ENCODE data around the gene MTHFD1L. TPM values are rescaled to one million over a fixed set of nuclear protein-coding genes. Genes with fewer than 3 reads are reported as not detected.
"Not testable (repeated sequence)": the region's sequence is repeated elsewhere in the genome, so short reads cannot be mapped to it uniquely, and the experiment has no call there.

The MTHFD1L gene
- total and polyA plus RNA-seq, 11 donors = 1.1 to 13.2 (median 4.2) TPM

GRCh38 chr6:150848400-150848799 lies 17.1 kb upstream of the MTHFD1L start:
- H3K4me3 ChIP-seq = no peak overlapping the region
- H3K27me3 ChIP-seq = no peaks in the 10 kb centered on the region
- intact Hi-C loops (cut with DNase I) = no loop called here
- H3K4me1 ChIP-seq = no peaks in the 10 kb centered on the region
- no peak for DNase-seq
- H3K36me3 ChIP-seq = peaks cover 0 to 24% (median 0%) of the 10 kb centered on the region in 9 donors
- no peak for ATAC-seq
- H3K27ac ChIP-seq = no peak overlapping the region
- TF ChIP-seq CTCF (IDR thresholded peaks at IDR 0.05) (no peak), POLR2A (IDR thresholded peaks at IDR 0.05) (no peak)
- 83 to 90% (median 83%) methylated on average over 2 of the region's 2 CpGs for WGBS, 4 donors
- no peaks in the 10 kb centered on the region for H3K9me3 ChIP-seq

- H3K4me1 ChIP-seq = peaks cover 0 to 18% (median 9%) of the 10 kb centered on the region in 12 donors
- H3K36me3 ChIP-seq; H3K27ac ChIP-seq; H3K9me3 ChIP-seq; H3K4me3 ChIP-seq; DNase-seq; H3K27me3 ChIP-seq; ATAC-seq; intact Hi-C loops (cut with DNase I): not testable (repeated sequence)
- WGBS, 4 donors = 94 to 96% (median 95%) methylated on average over 5 of the region's 5 CpGs
Observed at GRCh38 chr6:150854392-150854791, 11.1 kb upstream of the MTHFD1L start.

- H3K27me3 ChIP-seq; ATAC-seq; DNase-seq; intact Hi-C loops (cut with DNase I); H3K27ac ChIP-seq; H3K4me3 ChIP-seq; H3K9me3 ChIP-seq; H3K36me3 ChIP-seq: not testable (repeated sequence)
- peaks cover 0 to 18% (median 9%) of the 10 kb centered on the region in 12 donors for H3K4me1 ChIP-seq
- 95 to 98% (median 97%) methylated on average over 8 of the region's 8 CpGs for WGBS, 4 donors
Observed at GRCh38 chr6:150855171-150855570, 10.3 kb upstream of the MTHFD1L start.

GRCh38 chr6:150857062-150857944 lies 8.2 kb upstream of the MTHFD1L start:
- ATAC-seq (peak in 2 of 4 donors; percentile 45 to 61), DNase-seq (no peak)
- intact Hi-C loops (cut with DNase I) = no loop called here
- 57 to 64% (median 60%) methylated on average over 7 of the region's 7 CpGs for WGBS, 4 donors
- peaks cover 0 to 18% (median 9%) of the 10 kb centered on the region in 12 donors for H3K4me1 ChIP-seq
- no peaks in the 10 kb centered on the region for H3K36me3 ChIP-seq
- H3K27ac ChIP-seq = peak overlapping the region in 11 of 12 donors; percentile 20 to 74 (median 41)
- no peaks in the 10 kb centered on the region for H3K9me3 ChIP-seq
- no peaks in the 10 kb centered on the region for H3K27me3 ChIP-seq
- no peak overlapping the region for H3K4me3 ChIP-seq
- no peak for TF ChIP-seq CTCF (IDR thresholded peaks at IDR 0.05)
- no peak for TF ChIP-seq POLR2A (IDR thresholded peaks at IDR 0.05)

GRCh38 chr6:150857945-150858308 lies 7.6 kb upstream of the MTHFD1L start:
- 87 to 97% (median 92%) methylated on average over 2 of the region's 2 CpGs for WGBS, 4 donors
- H3K9me3 ChIP-seq = no peaks in the 10 kb centered on the region
- H3K4me1 ChIP-seq = peaks cover 0 to 18% (median 9%) of the 10 kb centered on the region in 12 donors
- TF ChIP-seq CTCF (IDR thresholded peaks at IDR 0.05) (no peak), POLR2A (IDR thresholded peaks at IDR 0.05) (no peak)
- intact Hi-C loops (cut with DNase I) = no loop called here
- DNase-seq = no peak
- no peaks in the 10 kb centered on the region for H3K36me3 ChIP-seq
- no peak overlapping the region for H3K4me3 ChIP-seq
- no peak for ATAC-seq
- H3K27me3 ChIP-seq = no peaks in the 10 kb centered on the region
- peak overlapping the region in 9 of 12 donors; percentile 24 to 74 (median 62) for H3K27ac ChIP-seq

- H3K27me3 ChIP-seq; H3K4me3 ChIP-seq; intact Hi-C loops (cut with DNase I); H3K27ac ChIP-seq; DNase-seq; H3K36me3 ChIP-seq; ATAC-seq; H3K9me3 ChIP-seq: not testable (repeated sequence)
- 37 to 79% (median 64%) methylated on average over 8 of the region's 8 CpGs for WGBS, 4 donors
- H3K4me1 ChIP-seq = peaks cover 0 to 24% (median 13%) of the 10 kb centered on the region in 12 donors
Observed at GRCh38 chr6:150861448-150862168, 3.9 kb upstream of the MTHFD1L start.
